HEK293 (cell line): ENCODE measurements around the gene MMP24.

Experiments
- BCL11A ChIP-seq: fragments of 450-650 bp; formaldehyde crosslinking; IDR thresholded peaks from 2 replicates; pipeline ENCODE4 v1.5.1; 2016; ENCODE audit warnings: low read depth, missing biosample characterization, missing genetic modification characterization
- HIC1 ChIP-seq: fragments of 450-650 bp; formaldehyde crosslinking; IDR thresholded peaks from 2 replicates; pipeline ENCODE4 v1.5.1; 2016; ENCODE audit warnings: missing biosample characterization, missing genetic modification characterization
- INSM2 ChIP-seq: fragments of 450-650 bp; formaldehyde crosslinking; IDR thresholded peaks from 2 replicates; pipeline ENCODE4 v1.5.1; 2016; ENCODE audit warnings: missing biosample characterization, missing genetic modification characterization
- MZF1 ChIP-seq: fragments of 450-650 bp; formaldehyde crosslinking; IDR thresholded peaks from 2 replicates; pipeline ENCODE4 v1.5.1; 2017; ENCODE audit warnings: missing biosample characterization, missing genetic modification characterization, borderline replicate concordance
- TSHZ1 ChIP-seq: fragments of 450-650 bp; formaldehyde crosslinking; IDR thresholded peaks from 2 replicates; pipeline ENCODE4 v1.5.1; 2016; ENCODE audit warnings: missing biosample characterization, missing genetic modification characterization, borderline replicate concordance
- WT1 ChIP-seq: fragments of 450-650 bp; formaldehyde crosslinking; IDR thresholded peaks from 2 replicates; pipeline ENCODE4 v1.5.1; 2016; ENCODE audit warnings: missing biosample characterization, missing genetic modification characterization
- ZBTB1 ChIP-seq: fragments of 450-650 bp; formaldehyde crosslinking; IDR thresholded peaks from 2 replicates; pipeline ENCODE4 v1.5.1; 2016; ENCODE audit warnings: missing biosample characterization, missing genetic modification characterization
- ZFP69B ChIP-seq: fragments of 450-650 bp; formaldehyde crosslinking; IDR thresholded peaks from 2 replicates; pipeline ENCODE4 v1.5.1; 2016; ENCODE audit warnings: missing biosample characterization, missing genetic modification characterization
- ZNF146 ChIP-seq: fragments of 450-650 bp; formaldehyde crosslinking; IDR thresholded peaks from 2 replicates; pipeline ENCODE4 v1.5.1; 2016; ENCODE audit warnings: missing biosample characterization, missing genetic modification characterization
- ZNF157 ChIP-seq: fragments of 450-650 bp; formaldehyde crosslinking; IDR thresholded peaks from 2 replicates; pipeline ENCODE4 v1.5.1; 2016; ENCODE audit warnings: missing biosample characterization, missing genetic modification characterization
- ZNF184 ChIP-seq: fragments of 450-650 bp; IDR thresholded peaks from 2 replicates; pipeline ENCODE4 v1.5.1; 2018; ENCODE audit warnings: missing biosample characterization, mild to moderate bottlenecking, missing genetic modification characterization
- ZNF362 ChIP-seq: fragments of 450-650 bp; formaldehyde crosslinking; IDR thresholded peaks from 2 replicates; pipeline ENCODE4 v1.5.1; 2016; ENCODE audit warnings: missing biosample characterization, missing genetic modification characterization
- ZNF398 ChIP-seq: fragments of 450-650 bp; formaldehyde crosslinking; IDR thresholded peaks from 2 replicates; pipeline ENCODE4 v1.5.1; 2017; ENCODE audit warnings: missing biosample characterization, missing genetic modification characterization
- ZNF488 ChIP-seq: fragments of 450-650 bp; formaldehyde crosslinking; IDR thresholded peaks from 2 replicates; pipeline ENCODE4 v1.5.1; 2016; ENCODE audit warnings: missing biosample characterization, missing genetic modification characterization
- ZNF530 ChIP-seq: fragments of 450-650 bp; formaldehyde crosslinking; IDR thresholded peaks from 2 replicates; pipeline ENCODE4 v1.5.1; 2016; ENCODE audit warnings: low read depth, missing biosample characterization, missing genetic modification characterization
- ZNF555 ChIP-seq: fragments of 450-650 bp; formaldehyde crosslinking; conservative IDR thresholded peaks from 2 replicates; pipeline ENCODE4 v1.5.1; 2017; ENCODE audit warnings: missing biosample characterization, mild to moderate bottlenecking, missing genetic modification characterization, inconsistent platforms
- ZNF561 ChIP-seq: fragments of 450-650 bp; IDR thresholded peaks from 2 replicates; pipeline ENCODE4 v1.5.1; 2018; ENCODE audit warnings: missing biosample characterization, missing genetic modification characterization, borderline replicate concordance
- ZNF664 ChIP-seq: fragments of 450-650 bp; formaldehyde crosslinking; IDR thresholded peaks from 2 replicates; pipeline ENCODE4 v1.5.1; 2016; ENCODE audit warnings: missing biosample characterization, missing genetic modification characterization
- ZNF76 ChIP-seq: fragments of 450-650 bp; formaldehyde crosslinking; IDR thresholded peaks from 2 replicates; pipeline ENCODE4; 2016; ENCODE audit warnings: low read depth, missing biosample characterization, missing genetic modification characterization, borderline replicate concordance
- ZSCAN18 ChIP-seq: fragments of 450-650 bp; formaldehyde crosslinking; IDR thresholded peaks from 2 replicates; pipeline ENCODE4 v1.5.1; 2016; ENCODE audit warnings: missing biosample characterization, missing genetic modification characterization

The MMP24 gene

GRCh38 chr20:35319192-35319870 lies 92.8 kb downstream of the MMP24 start (continued):
- TF ChIP-seq ZFP69B: peak; percentile 99
- peak; percentile 100 for TF ChIP-seq WT1 (tag by site-specific recombination)
- TF ChIP-seq ZNF157: no peak
- TF ChIP-seq ZSCAN18 (tag by site-specific recombination): 0 out of 2 replicates have a peak, but pooled peaks have one; percentile 9
- TF ChIP-seq HIC1 (tag by site-specific recombination): peak; percentile 83
- TF ChIP-seq ZNF488 (tag by site-specific recombination): peak; percentile 69; the same call in 1 of the 2 replicates
- no peak for TF ChIP-seq ZNF555 (tag by site-specific recombination)
- TF ChIP-seq ZNF184 (tag by site-specific recombination): peak; percentile 52
- TF ChIP-seq ZNF561 (tag by site-specific recombination): peak; percentile 82
- peak; percentile 76 for TF ChIP-seq ZNF362 (tag by site-specific recombination)
- TF ChIP-seq ZBTB1 (tag by site-specific recombination): 0 out of 2 replicates have a peak, but pooled peaks have one; percentile 33
- TF ChIP-seq ZNF664 (tag by site-specific recombination): peak; percentile 97
- TF ChIP-seq BCL11A (tag by site-specific recombination): peak; percentile 98
- TF ChIP-seq INSM2 (tag by site-specific recombination): peak; percentile 96
- peak; percentile 82 for TF ChIP-seq MZF1 (tag by site-specific recombination)
- 0 out of 2 replicates have a peak, but pooled peaks have one; percentile 28 for TF ChIP-seq ZNF146
- peak; percentile 87 for TF ChIP-seq TSHZ1 (tag by site-specific recombination)
- peak; percentile 87 for TF ChIP-seq ZNF398 (tag by site-specific recombination)
- 0 out of 2 replicates have a peak, but pooled peaks have one; percentile 40 for TF ChIP-seq ZNF76
- TF ChIP-seq ZNF530 (tag by site-specific recombination): no peak
